MCF 10A (cell line): ENCODE results near the gene C20orf202. TPM values are rescaled to one million over a fixed set of nuclear protein-coding genes. Genes with fewer than 3 reads are reported as not detected.
A peak's percentile ranks its signal among the peaks of the same experiment; 100 is the strongest.

Experiments
- BruUV-seq: library from RNA; stranded (reverse); fragments of 400-500 nt; replicated peaks from 2 replicates; lab custom pipeline; 2021; lab: Mats Ljungman, UMichigan
- CTCF ChIA-PET: fragments of 300-600 bp; sonication (Branson Sonifier 250); formaldehyde crosslinking; extraction: SDS; loops from one replicate; lab custom pipeline; 2021; ENCODE audit warnings: antibody characterized with exemption, inconsistent platforms; lab: Yijun Ruan, JAX
- POLR2A ChIA-PET: fragments of 300-600, 350-650 bp; sonication (Branson Sonifier 250); formaldehyde crosslinking; extraction: SDS; loops from one replicate; lab custom pipeline; 2020; ENCODE audit warnings: antibody characterized with exemption, inconsistent platforms; lab: Yijun Ruan, JAX
- DNase-seq: peaks from one replicate; pipeline ENCODE4 v3.0.0-alpha.2; 2018; ENCODE audit not compliant: unreplicated experiment
- H3K27ac Mint-ChIP-seq: one replicate; pipeline ENCODE4 v1.8.0; 2022; ENCODE audit warnings: mild to moderate bottlenecking, low read depth, mixed read lengths; ENCODE audit not compliant: unreplicated experiment
- H3K27me3 Mint-ChIP-seq: one replicate; pipeline ENCODE4 v1.8.0; 2022; ENCODE audit warnings: mixed read lengths; ENCODE audit not compliant: insufficient read depth, unreplicated experiment
- H3K36me3 Mint-ChIP-seq: one replicate; pipeline ENCODE4 v1.8.0; 2022; ENCODE audit warnings: mild to moderate bottlenecking, moderate library complexity, mixed read lengths; ENCODE audit not compliant: insufficient read depth, unreplicated experiment
- H3K4me1 Mint-ChIP-seq: one replicate; pipeline ENCODE4 v1.8.0; 2022; ENCODE audit warnings: mixed read lengths; ENCODE audit not compliant: insufficient read depth, unreplicated experiment
- H3K4me3 Mint-ChIP-seq: one replicate; pipeline ENCODE4 v1.8.0; 2022; ENCODE audit warnings: mild to moderate bottlenecking, moderate library complexity, mixed read lengths; ENCODE audit not compliant: unreplicated experiment
- H3K9me3 Mint-ChIP-seq: one replicate; pipeline ENCODE4 v1.8.0; 2022; ENCODE audit warnings: mixed read lengths; ENCODE audit not compliant: unreplicated experiment
- intact Hi-C: fragments of 100-400 bp; cut with micrococcal nuclease; formaldehyde crosslinking; loops from 2 replicates; pipeline ENCODE4 v1.14.1; 2022
- total RNA-seq: library from RNA; stranded (reverse); gene quantifications from 2 replicates; pipeline ENCODE4 v1.2.3, GENCODE V29; 2022
- TF ChIP-seq, protein P1 (sequence below): fragments of 200-600 bp; IDR thresholded peaks from one replicate; pipeline ENCODE4 v1.8.0; 2022; ENCODE audit warnings: antibody characterized with exemption, mild to moderate bottlenecking; ENCODE audit not compliant: unreplicated experiment

The C20orf202 gene
- total RNA-seq, 1 experiment from 2014 or later, result not detected

DNA sequence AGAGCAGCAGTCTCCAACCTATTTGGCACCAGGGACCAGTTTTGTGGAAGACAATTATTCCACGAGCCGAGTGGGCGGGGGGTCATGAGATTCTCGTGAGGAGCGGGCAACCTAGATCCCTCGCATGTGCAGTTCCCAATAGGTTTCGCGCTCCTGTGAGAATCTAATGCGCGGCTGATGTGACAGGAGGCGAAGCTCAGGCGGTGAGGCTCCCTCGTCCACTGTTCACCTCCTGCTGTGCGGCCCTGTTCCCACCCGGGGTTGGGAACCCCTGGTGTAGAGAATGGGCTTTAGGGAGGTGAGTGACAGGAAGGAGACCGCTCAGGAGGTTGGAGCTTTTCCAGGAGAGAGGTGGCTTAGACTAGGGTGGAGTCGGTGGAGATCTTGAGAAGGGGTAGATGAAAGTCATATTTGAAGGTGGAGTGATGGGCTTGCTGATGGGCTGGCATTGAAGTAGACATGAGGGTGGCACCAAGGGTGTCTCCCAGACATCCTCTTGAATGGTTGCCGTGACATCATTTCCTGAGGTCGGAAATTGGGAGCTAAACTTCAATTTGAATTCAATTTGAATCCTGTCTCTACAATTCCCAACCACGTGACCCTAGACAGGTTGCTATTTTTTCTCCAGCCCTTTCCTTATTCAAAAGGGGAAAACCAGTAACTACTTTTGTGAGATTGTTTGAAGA lies 21.1 kb downstream of the C20orf202 start:
- CTCF ChIA-PET, result interaction anchor here (0.6 to 1.1 kb wide), 4 partner anchors 11 to 1246 kb away, joined by 3 to 4 read pairs (median 4); no protein-coding TSS in a partner anchor
- BruUV-seq, result no TSS peak
- TF ChIP-seq, protein P1, sequence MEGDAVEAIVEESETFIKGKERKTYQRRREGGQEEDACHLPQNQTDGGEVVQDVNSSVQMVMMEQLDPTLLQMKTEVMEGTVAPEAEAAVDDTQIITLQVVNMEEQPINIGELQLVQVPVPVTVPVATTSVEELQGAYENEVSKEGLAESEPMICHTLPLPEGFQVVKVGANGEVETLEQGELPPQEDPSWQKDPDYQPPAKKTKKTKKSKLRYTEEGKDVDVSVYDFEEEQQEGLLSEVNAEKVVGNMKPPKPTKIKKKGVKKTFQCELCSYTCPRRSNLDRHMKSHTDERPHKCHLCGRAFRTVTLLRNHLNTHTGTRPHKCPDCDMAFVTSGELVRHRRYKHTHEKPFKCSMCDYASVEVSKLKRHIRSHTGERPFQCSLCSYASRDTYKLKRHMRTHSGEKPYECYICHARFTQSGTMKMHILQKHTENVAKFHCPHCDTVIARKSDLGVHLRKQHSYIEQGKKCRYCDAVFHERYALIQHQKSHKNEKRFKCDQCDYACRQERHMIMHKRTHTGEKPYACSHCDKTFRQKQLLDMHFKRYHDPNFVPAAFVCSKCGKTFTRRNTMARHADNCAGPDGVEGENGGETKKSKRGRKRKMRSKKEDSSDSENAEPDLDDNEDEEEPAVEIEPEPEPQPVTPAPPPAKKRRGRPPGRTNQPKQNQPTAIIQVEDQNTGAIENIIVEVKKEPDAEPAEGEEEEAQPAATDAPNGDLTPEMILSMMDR, result no peak
- Mint-ChIP-seq H3K9me3 (no peaks in the 10 kb centered on the region), H3K4me1 (no peaks in the 10 kb centered on the region), H3K36me3 (no peaks in the 10 kb centered on the region), H3K4me3 (no peak overlapping the region), H3K27me3 (peaks cover 52% of the 10 kb centered on the region), H3K27ac (no peak overlapping the region)
- intact Hi-C loops, result no loop called here
- DNase-seq, result no peak
- POLR2A ChIA-PET, result interaction anchor here (0.6 to 1.6 kb wide), 3 partner anchors 11 to 102 kb away, joined by 3 read pairs; no protein-coding TSS in a partner anchor

- H3K36me3 Mint-ChIP-seq, result no peaks in the 10 kb centered on the region
- BruUV-seq, result no TSS peak
- H3K4me1 Mint-ChIP-seq, result no peaks in the 10 kb centered on the region
- ChIA-PET POLR2A (interaction anchor here (0.5 to 1.7 kb wide), 7 partner anchors 10 to 236 kb away, joined by 3 to 4 read pairs (median 3); partner anchors contain the start of gene SNPH), CTCF (interaction anchor here (0.8 to 1.1 kb wide), 2 partner anchors 12 to 1245 kb away, joined by 3 to 4 read pairs; no protein-coding TSS in a partner anchor)
- intact Hi-C loops, result no loop called here
- no peak overlapping the region for H3K27ac Mint-ChIP-seq
- H3K4me3 Mint-ChIP-seq, result peak overlapping the region; percentile 62
- no peak for DNase-seq
- TF ChIP-seq, protein P1, result no peak
- peaks cover 42% of the 10 kb centered on the region for H3K27me3 Mint-ChIP-seq
- H3K9me3 Mint-ChIP-seq, result no peaks in the 10 kb centered on the region
Measured at GRCh38 chr20:1225263-1225782, 22.1 kb downstream of the C20orf202 start.

GRCh38 chr20:1225783-1226654 lies 22.8 kb downstream of the C20orf202 start, which contains the start of gene RAD21L1:
RAD21L1 (plus strand) TSS chr20:1226044; CDS start chr20:1228454, 2,410 bp downstream.
- Mint-ChIP-seq H3K9me3 (no peaks in the 10 kb centered on the region), H3K27ac (no peak within 1 kb of the TSS), H3K4me1 (no peaks in the 10 kb centered on the region), H3K4me3 (peak within 1 kb of the TSS; percentile 62), H3K36me3 (no peaks in the 10 kb centered on the region), H3K27me3 (peaks cover 35% of the 10 kb centered on the region)
- CTCF ChIA-PET, result interaction anchor here (0.6 to 0.9 kb wide), 2 partner anchors 13 to 546 kb away, joined by 3 read pairs; no protein-coding TSS in a partner anchor
- intact Hi-C loops, result no loop called here
- POLR2A ChIA-PET, result interaction anchor here (0.5 to 1.7 kb wide), 7 partner anchors 9 to 235 kb away, joined by 3 to 4 read pairs (median 3); partner anchors contain the start of gene SNPH
- DNase-seq, result peak; percentile 67
- no TSS peak for BruUV-seq
- TF ChIP-seq, protein P1, result no peak
